ENCODE data around the gene TLR5.

DNA sequence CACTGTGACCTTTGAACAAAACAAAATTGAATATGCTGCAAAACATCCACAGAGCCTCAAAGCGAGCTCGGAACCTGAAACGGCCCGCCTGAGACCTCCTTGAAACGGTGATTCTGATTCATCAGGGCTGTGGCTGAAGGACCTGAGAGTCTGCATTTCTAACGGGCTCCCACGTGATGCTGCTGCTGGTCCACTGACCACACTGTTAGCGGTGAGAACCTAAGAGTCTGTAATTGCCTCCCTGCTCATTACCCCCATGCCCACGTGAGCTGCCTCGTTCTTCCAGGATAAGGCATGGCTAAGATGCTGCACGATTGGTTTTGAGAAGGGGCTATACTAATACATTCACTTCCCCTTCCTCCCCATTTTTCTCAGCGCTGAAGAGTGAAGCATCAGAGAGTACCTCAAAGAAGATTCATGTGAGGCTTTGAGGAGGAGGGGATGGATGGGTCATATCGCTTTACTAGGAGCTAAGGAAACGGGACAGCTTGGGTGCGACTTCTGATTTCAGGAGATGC is 9.7 kb downstream of the TLR5 start:
- TF ChIP-seq CTCF (IDR thresholded peaks at IDR 0.05) (no peak), FOXJ3 (CRISPR knock-in tag; IDR thresholded peaks at IDR 0.05) (no peak)
